H9 (cell line): ENCODE results near the gene ACVR2B. TPM values are rescaled to one million over a fixed set of nuclear protein-coding genes. Genes with fewer than 3 reads are reported as not detected.

Experiments used
- DNase-seq: peaks from one replicate; pipeline ENCODE4 v3.0.0-alpha.2; 2017
- H2AFZ ChIP-seq: one replicate; pipeline ENCODE4 v1.6.1; 2013; ENCODE audit warnings: mild to moderate bottlenecking, low read length, control low read depth, moderate library complexity
- H2AK5ac ChIP-seq: 2 replicates; pipeline ENCODE4 v1.6.1; 2013; ENCODE audit warnings: low read length, control low read depth, mixed read lengths; ENCODE audit not compliant: insufficient read length
- H2BK120ac ChIP-seq: one replicate; pipeline ENCODE4 v1.6.1; 2013; ENCODE audit warnings: low read depth, mild to moderate bottlenecking, low read length, control low read depth, inconsistent platforms; ENCODE audit not compliant: poor library complexity, severe bottlenecking
- H2BK12ac ChIP-seq: 2 replicates; pipeline ENCODE4 v1.6.1; 2013; ENCODE audit warnings: low read length, control low read depth, mixed read lengths, low read depth; ENCODE audit not compliant: insufficient read length
- H2BK15ac ChIP-seq: 2 replicates; pipeline ENCODE4 v1.6.1; 2013; ENCODE audit warnings: low read depth, low read length, control low read depth
- H2BK20ac ChIP-seq: one replicate; pipeline ENCODE4 v1.6.1; 2013; ENCODE audit warnings: low read depth, mild to moderate bottlenecking, low read length, control low read depth, inconsistent platforms; ENCODE audit not compliant: poor library complexity, severe bottlenecking
- H2BK5ac ChIP-seq: 2 replicates; pipeline ENCODE4 v1.6.1; 2013; ENCODE audit warnings: low read length, control low read depth, mixed read lengths; ENCODE audit not compliant: insufficient read length
- H3K14ac ChIP-seq: 2 replicates; pipeline ENCODE4 v1.6.1; 2013; ENCODE audit warnings: low read length, control low read depth; ENCODE audit not compliant: insufficient read depth
- H3K18ac ChIP-seq: 2 replicates; pipeline ENCODE4 v1.6.1; 2013; ENCODE audit warnings: low read depth, mild to moderate bottlenecking, mixed read lengths, low read length, control low read depth; ENCODE audit not compliant: insufficient read length
- H3K23ac ChIP-seq: 2 replicates; pipeline ENCODE4 v1.6.1; 2013; ENCODE audit warnings: low read length, control low read depth, mixed read lengths, low read depth; ENCODE audit not compliant: insufficient read length
- H3K23me2 ChIP-seq: 2 replicates; pipeline ENCODE4 v1.6.1; 2013; ENCODE audit warnings: low read depth, mild to moderate bottlenecking, mixed read lengths, low read length, control low read depth; ENCODE audit not compliant: insufficient read length, poor library complexity, severe bottlenecking
- H3K27ac ChIP-seq: 2 replicates; pipeline ENCODE4 v1.5.1; 2013; ENCODE audit warnings: low read length, control low read depth, mixed read lengths, low read depth; ENCODE audit not compliant: insufficient read length
- H3K27me3 ChIP-seq: 2 replicates; pipeline ENCODE4 v1.6.1; 2013; ENCODE audit warnings: low read length, control low read depth, inconsistent platforms; ENCODE audit not compliant: insufficient read depth
- H3K4ac ChIP-seq: 2 replicates; pipeline ENCODE4 v1.6.1; 2013; ENCODE audit warnings: low read depth, mild to moderate bottlenecking, control low read depth, inconsistent platforms, low read length, moderate library complexity
- H3K4me1 ChIP-seq: 2 replicates; pipeline ENCODE4 v1.6.1; 2013; ENCODE audit warnings: low read length, control low read depth, inconsistent platforms; ENCODE audit not compliant: insufficient read depth
- H3K4me2 ChIP-seq: 2 replicates; pipeline ENCODE4 v1.6.1; 2013; ENCODE audit warnings: low read length, control low read depth, mixed read lengths; ENCODE audit not compliant: insufficient read length, insufficient read depth
- H3K56ac ChIP-seq: 2 replicates; pipeline ENCODE4 v1.6.1; 2013; ENCODE audit warnings: low read depth, mild to moderate bottlenecking, mixed read lengths, low read length, control low read depth; ENCODE audit not compliant: insufficient read length
- H3K79me1 ChIP-seq: 2 replicates; pipeline ENCODE4 v1.6.1; 2013; ENCODE audit warnings: low read depth, mild to moderate bottlenecking, moderate library complexity, low read length, control low read depth, inconsistent platforms; ENCODE audit not compliant: insufficient read depth, poor library complexity, severe bottlenecking
- H3K79me2 ChIP-seq: 2 replicates; pipeline ENCODE4 v1.6.1; 2013; ENCODE audit warnings: low read length, control low read depth, inconsistent platforms; ENCODE audit not compliant: insufficient read depth
- H3K9ac ChIP-seq: 2 replicates; pipeline ENCODE4 v1.6.1; 2013; ENCODE audit warnings: low read length, control low read depth, mixed read lengths; ENCODE audit not compliant: insufficient read length; ENCODE audit errors: extremely low read depth
- H3K9me3 ChIP-seq: one replicate; pipeline ENCODE4 v1.6.1; 2013; ENCODE audit warnings: low read depth, low read length, inconsistent platforms; ENCODE audit not compliant: control insufficient read depth
- H3T11ph ChIP-seq: one replicate; pipeline ENCODE4 v1.6.1; 2013; ENCODE audit warnings: mild to moderate bottlenecking, low read length, control low read depth, inconsistent platforms
- H4K20me1 ChIP-seq: one replicate; pipeline ENCODE4 v1.6.1; 2013; ENCODE audit not compliant: control insufficient read depth, insufficient read length, insufficient read depth
- H4K5ac ChIP-seq: 2 replicates; pipeline ENCODE4 v1.6.1; 2013; ENCODE audit warnings: low read depth, mild to moderate bottlenecking, mixed read lengths, low read length, control low read depth; ENCODE audit not compliant: insufficient read length
- H4K8ac ChIP-seq: replicated peaks from 2 replicates; pipeline ENCODE4 v1.6.1; 2013; ENCODE audit warnings: low read length, control low read depth, mixed read lengths, low read depth; ENCODE audit not compliant: insufficient read length
- H4K91ac ChIP-seq: 2 replicates; pipeline ENCODE4 v1.6.1; 2013; ENCODE audit warnings: low read depth, mild to moderate bottlenecking, moderate library complexity, mixed read lengths, low read length, control low read depth; ENCODE audit not compliant: insufficient read length
- H3K27ac Mint-ChIP-seq, 3 experiments: 2 replicates in 2 of 3; 3 replicates in 1 of 3; pipeline ENCODE4 v1.8.0; 2020 to 2021; ENCODE audit warnings: mixed read lengths in 3 of 3, mild to moderate bottlenecking in 1 of 3, moderate library complexity in 1 of 3
- H3K27me3 Mint-ChIP-seq: 2 replicates; pipeline ENCODE4 v1.8.0; 2021; ENCODE audit warnings: low read depth, mild to moderate bottlenecking, moderate library complexity, mixed read lengths
- H3K36me3 Mint-ChIP-seq, 3 experiments: 2 replicates in 2 of 3; 3 replicates in 1 of 3; pipeline ENCODE4 v1.8.0; 2020 to 2021; ENCODE audit warnings: low read depth in 3 of 3, mixed read lengths in 3 of 3; ENCODE audit not compliant: insufficient read depth in 1 of 3
- H3K4me1 Mint-ChIP-seq, 2 experiments: 2 replicates each; pipeline ENCODE4 v1.8.0; 2020; ENCODE audit warnings: mixed read lengths in 2 of 2
- H3K4me3 Mint-ChIP-seq, 2 experiments: 2 replicates in 1 of 2; 3 replicates in 1 of 2; pipeline ENCODE4 v1.8.0; 2020 to 2021; ENCODE audit warnings: mild to moderate bottlenecking in 2 of 2, mixed read lengths in 2 of 2, moderate library complexity in 1 of 2
- H3K9me3 Mint-ChIP-seq, 2 experiments: 2 replicates in 1 of 2; 3 replicates in 1 of 2; pipeline ENCODE4 v1.8.0; 2020; ENCODE audit warnings: mild to moderate bottlenecking in 2 of 2, mixed read lengths in 2 of 2, moderate library complexity in 1 of 2
- CTCF ChIP-seq: fragments of 200-600 bp; sonication (generic); conservative IDR thresholded peaks from 3 replicates; pipeline ENCODE4 v1.8.0; 2021; ENCODE audit warnings: antibody characterized with exemption, mild to moderate bottlenecking
- WGBS: extraction: QIAGEN DNeasy Blood & Tissue Kit; methylation state at CpG from one replicate; pipeline ENCODE4 v1.1.7; 2013; ENCODE audit warnings: missing lambda C conversion rate, low lambda C conversion rate, mixed read lengths; ENCODE audit not compliant: insufficient read length; ENCODE audit errors: extremely low coverage; 5-methylcytosine and 5-hydroxymethylcytosine counted together
- total RNA-seq: library from RNA; stranded (reverse); gene quantifications from 2 replicates; pipeline ENCODE4 v1.2.1, GENCODE V29; 2021

ACVR2B gene
- total RNA-seq, 1 experiment from 2014 or later = 105 TPM

- Mint-ChIP-seq H3K36me3 (peaks cover 2 to 16% (median 5%) of the 10 kb centered on the region in 3 experiments; a peak in 6 of 7 replicates), H3K4me1 (peaks cover 43 to 44% of the 10 kb centered on the region in 2 experiments), H3K9me3 (peaks cover 0 to 8% of the 10 kb centered on the region in 2 experiments; a peak in 2 of 5 replicates), H3K4me3 (no peak overlapping the region), H3K27ac (no peak overlapping the region; a peak in 1 of 7 replicates), H3K27me3 (no peaks in the 10 kb centered on the region)
- H3K9ac ChIP-seq = no peak overlapping the region
- no peak overlapping the region for H3K23ac ChIP-seq
- DNase-seq = no peak
- peaks cover 12% of the 10 kb centered on the region for H3K4me1 ChIP-seq
- no peak overlapping the region for H2BK12ac ChIP-seq
- H3K27me3 ChIP-seq = no peaks in the 10 kb centered on the region
- peaks cover 69% of the 10 kb centered on the region for H3K79me2 ChIP-seq
- H4K20me1 ChIP-seq = no peaks in the 10 kb centered on the region
- H3T11ph ChIP-seq = no peak overlapping the region
- no peak overlapping the region for H3K4ac ChIP-seq
- no peak overlapping the region for H4K8ac ChIP-seq
- H3K14ac ChIP-seq = peak overlapping the region; percentile 16; the same call in 1 of the 2 replicates
- no peak overlapping the region for H4K5ac ChIP-seq
- no peak overlapping the region for H3K4me2 ChIP-seq
- H3K23me2 ChIP-seq = peaks cover 7% of the 10 kb centered on the region
- no peaks in the 10 kb centered on the region for H3K9me3 ChIP-seq
- TF ChIP-seq CTCF = no peak
- WGBS = no CpG with 5 or more reads among the region's 13 CpGs
- H3K18ac ChIP-seq = no peak overlapping the region
- H2BK120ac ChIP-seq = no peak overlapping the region
- no peak overlapping the region for H3K27ac ChIP-seq
- H3K79me1 ChIP-seq = peaks cover 13% of the 10 kb centered on the region
- no peak overlapping the region for H2BK20ac ChIP-seq
- no peak overlapping the region for H2BK15ac ChIP-seq
- H2BK5ac ChIP-seq = no peak overlapping the region
- H4K91ac ChIP-seq = no peak overlapping the region
- no peak overlapping the region for H3K56ac ChIP-seq
- H2AFZ ChIP-seq = no peak overlapping the region
- no peak overlapping the region for H2AK5ac ChIP-seq
Measured at GRCh38 chr3:38458796-38459498, 5.3 kb downstream of the ACVR2B start.
